Pancreas (tissue), 10 donors: ENCODE measurements around the gene UPF3B. TPM values are rescaled to one million over a fixed set of nuclear protein-coding genes. Genes with fewer than 3 reads are reported as not detected.

Experiments
- ATAC-seq, 4 donors: fragments of 200-7000 bp; cut with Tn5 transposase; one replicate each; pipeline versions ENCODE4 v1.8.0 to v1.9.1; 2020; ENCODE audit warnings: mild to moderate bottlenecking in 4 of 4, moderate library complexity in 4 of 4
- DNase-seq, 6 donors: peaks; one replicate each; pipeline ENCODE4 v3.0.0-alpha.2; 2020
- FAIRE-seq: peaks from 2 replicates; lab custom pipeline; 2012; peaks lifted over from hg19 to GRCh38; lab: Jason Lieb, UNC
- H3K27ac ChIP-seq, 4 donors: fragments of 200-600 bp; sonication (generic); 1 replicate in 3 of 4; 2 replicates in 1 of 4; pipeline versions ENCODE4 v1.5.0 to v1.8.0; 2020
- H3K27me3 ChIP-seq, 4 donors: fragments of 200-600 bp; one replicate each; pipeline ENCODE4 v1.8.0; 2021
- H3K36me3 ChIP-seq, 3 donors: fragments of 200-600 bp; sonication (generic) in 1 of 3; one replicate each; pipeline versions ENCODE4 v1.5.0 to v1.8.0; 2020 to 2021
- H3K4me1 ChIP-seq, 3 donors: fragments of 200-600 bp; one replicate each; pipeline ENCODE4 v1.8.0; 2021
- H3K4me3 ChIP-seq, 4 donors: fragments of 200-600 bp; sonication (generic) in 2 of 4; one replicate each; pipeline versions ENCODE4 v1.5.0 to v1.8.0; 2020 to 2021
- H3K9me3 ChIP-seq, 4 donors: fragments of 200-600 bp; one replicate each; pipeline ENCODE4 v1.8.0; 2021
- CTCF ChIP-seq, 4 donors: fragments of 200-600 bp; sonication (generic) in 3 of 4; IDR thresholded peaks; one replicate each; pipeline versions ENCODE4 v1.5.0 to v1.8.0; 2021; ENCODE audit warnings: antibody characterized with exemption in 4 of 4
- WGBS, 2 donors: extraction: QIAGEN DNeasy Blood & Tissue Kit; methylation state at CpG; one replicate each; pipeline ENCODE4 v1.1.7; 2013; 5-methylcytosine and 5-hydroxymethylcytosine counted together
- intact Hi-C, 3 donors: fragments of 100-400 bp; cut with DNase I; formaldehyde crosslinking; loops; one replicate each; pipeline versions ENCODE4 v1.11.1 to v1.14.2; 2022
- polyA plus RNA-seq, 2 donors: library from polyadenylated mRNA; stranded (reverse); fragments of 200-250 nt; gene quantifications; one replicate each; pipeline ENCODE4 v1.2.3, GENCODE V29; 2013
- total RNA-seq, 6 donors: library from RNA; stranded (reverse); fragmentation: NEBNext Ultra II Directional in 4 of 6; extraction: Animal tissue kit (Norgen Biotek cat#: 25700) in 4 of 6; gene quantifications; one replicate each; pipeline versions ENCODE4 v1.2.1 to v1.2.4, GENCODE V29; 2021 to 2023
- donor health status: healthy with polysubstance abuse.
- donor health status: DM: no; HTN: no; CAD: no; lungs with moderate emphysema.
- donor health status: DM: no; HTN: no; CAD: no.
- donor health status: control.
- donor health status: control.
- donor health status: Bipolar disorder and iron deficiency.
- donor health status: DM: yes; HTN: yes; CAD: no.
- donor health status: DM: no; HTN: no; CAD: no.
- donor health status: DM: no; HTN: no; CAD: no.
- donor health status: DM: yes; HTN: yes; CAD: no.

The UPF3B gene
- total and polyA plus RNA-seq, 8 donors, result 1.9 to 8.6 (median 3.2) TPM

GRCh38 chrX:119887721-119888425 lies 35.1 kb upstream of the UPF3B start:
- Histone ChIP-seq H3K27ac (no peak overlapping the region), H3K36me3 (no peaks in the 10 kb centered on the region), H3K4me1 (no peaks in the 10 kb centered on the region), H3K27me3 (no peaks in the 10 kb centered on the region), H3K4me3 (peak overlapping the region in 1 of 4 donors; percentile 22), H3K9me3 (no peaks in the 10 kb centered on the region)
- 5 to 41% methylated on average over 38 to 40 of the region's 40 CpGs for WGBS, 2 donors
- intact Hi-C loops, result no loop called here
- peak; percentile 77 to 93 (median 85) for ATAC-seq
- TF ChIP-seq CTCF (IDR thresholded peaks at IDR 0.05), result peak in 3 of 4 donors; percentile 13 to 32 (median 28)
- no peak for FAIRE-seq
- DNase-seq, result peak; percentile 33 to 76 (median 58)

- Histone ChIP-seq H3K4me3 (no peak overlapping the region), H3K27me3 (no peaks in the 10 kb centered on the region), H3K27ac (no peak overlapping the region), H3K4me1 (no peaks in the 10 kb centered on the region), H3K9me3 (no peaks in the 10 kb centered on the region), H3K36me3 (no peaks in the 10 kb centered on the region)
- FAIRE-seq, result peak; percentile 54
- peak in 1 of 4 donors; percentile 37 for ATAC-seq
- no peak for DNase-seq
- intact Hi-C loops, result no loop called here
- WGBS, 2 donors, result 68 to 74% methylated on average over 11 of the region's 11 CpGs
- TF ChIP-seq CTCF (IDR thresholded peaks at IDR 0.05), result no peak
Observed at GRCh38 chrX:119885554-119886428, 33.0 kb upstream of the UPF3B start.

- no peak for FAIRE-seq
- Histone ChIP-seq H3K36me3 (no peaks in the 10 kb centered on the region), H3K9me3 (no peaks in the 10 kb centered on the region), H3K4me3 (no peak overlapping the region), H3K4me1 (no peaks in the 10 kb centered on the region), H3K27me3 (no peaks in the 10 kb centered on the region), H3K27ac (no peak overlapping the region)
- 39 to 50% methylated on average over 11 of the region's 11 CpGs for WGBS, 2 donors
- intact Hi-C loops, result no loop called here
- peak in 1 of 6 donors; percentile 35 for DNase-seq
- ATAC-seq, result peak; percentile 81 to 96 (median 92)
- peak; percentile 31 to 52 (median 42) for TF ChIP-seq CTCF (IDR thresholded peaks at IDR 0.05)
Observed at GRCh38 chrX:119880552-119881437, 28.0 kb upstream of the UPF3B start.

- intact Hi-C loops, result no loop called here
- no peak for FAIRE-seq
- H3K4me1 ChIP-seq, result no peaks in the 10 kb centered on the region
- H3K4me3 ChIP-seq, result no peak overlapping the region
- no peaks in the 10 kb centered on the region for H3K9me3 ChIP-seq
- ATAC-seq, result no peak
- DNase-seq, result no peak
- 68 to 77% methylated on average over 5 of the region's 5 CpGs for WGBS, 2 donors
- no peak overlapping the region for H3K27ac ChIP-seq
- no peaks in the 10 kb centered on the region for H3K27me3 ChIP-seq
- H3K36me3 ChIP-seq, result no peaks in the 10 kb centered on the region
- no peak for TF ChIP-seq CTCF (IDR thresholded peaks at IDR 0.05)
Observed at GRCh38 chrX:119880076-119880475, 27.3 kb upstream of the UPF3B start.
